Astrocyte (in vitro differentiated cells and primary cell): ENCODE data around the gene UGT1A9. TPM values are rescaled to one million over a fixed set of nuclear protein-coding genes. Genes with fewer than 3 reads are reported as not detected.

Experiments
- DNase-seq: peaks from one replicate; pipeline ENCODE4 v3.0.0-alpha.2; 2010; ENCODE audit warnings: low read depth
- FAIRE-seq: peaks from 2 replicates; lab custom pipeline; 2011; peaks lifted over from hg19 to GRCh38; lab: Jason Lieb, UNC
- H2AFZ ChIP-seq: 2 replicates; pipeline ENCODE4 v1.6.0; 2012; ENCODE audit warnings: low read depth, low read length, inconsistent platforms
- H3K27ac ChIP-seq: 2 replicates; pipeline ENCODE4 v1.5.1; 2011; ENCODE audit warnings: low read depth, low read length, inconsistent platforms
- H3K27me3 ChIP-seq: 2 replicates; pipeline ENCODE4 v1.6.0; 2011; ENCODE audit warnings: low read length, inconsistent platforms; ENCODE audit not compliant: insufficient read depth
- H3K36me3 ChIP-seq: 2 replicates; pipeline ENCODE4 v1.5.1; 2011; ENCODE audit warnings: low read length, inconsistent platforms; ENCODE audit not compliant: insufficient read depth
- H3K4me1 ChIP-seq: 2 replicates; pipeline ENCODE4 v1.5.1; 2011; ENCODE audit warnings: low read length, inconsistent platforms; ENCODE audit not compliant: insufficient read depth
- H3K4me2 ChIP-seq: 2 replicates; pipeline ENCODE4 v1.6.0; 2012; ENCODE audit warnings: low read length, inconsistent platforms
- H3K4me3 ChIP-seq: 2 replicates; pipeline ENCODE4 v1.5.1; 2011; ENCODE audit warnings: low read depth, mild to moderate bottlenecking, low read length, inconsistent platforms; ENCODE audit not compliant: insufficient read depth
- H3K79me2 ChIP-seq: 2 replicates; pipeline ENCODE4 v1.6.0; 2012; ENCODE audit warnings: mild to moderate bottlenecking, low read length, inconsistent platforms; ENCODE audit not compliant: insufficient read depth
- H3K9ac ChIP-seq: 2 replicates; pipeline ENCODE4 v1.6.0; 2012; ENCODE audit warnings: mild to moderate bottlenecking, low read length, inconsistent platforms
- H3K9me3 ChIP-seq: 2 replicates; pipeline ENCODE4 v1.5.1; 2012; ENCODE audit warnings: low read depth, mild to moderate bottlenecking, low read length, inconsistent platforms; ENCODE audit not compliant: insufficient read depth
- H4K20me1 ChIP-seq: 2 replicates; pipeline ENCODE4 v1.6.0; 2012; ENCODE audit warnings: low read length, inconsistent platforms; ENCODE audit not compliant: insufficient read depth
- H3K27ac Mint-ChIP-seq: one replicate; pipeline ENCODE4 v1.8.0; 2021; ENCODE audit warnings: mild to moderate bottlenecking, mixed read lengths; ENCODE audit not compliant: unreplicated experiment
- H3K27me3 Mint-ChIP-seq: one replicate; pipeline ENCODE4 v1.8.0; 2021; ENCODE audit warnings: low read depth, mixed read lengths; ENCODE audit not compliant: unreplicated experiment
- H3K36me3 Mint-ChIP-seq: one replicate; pipeline ENCODE4 v1.8.0; 2021; ENCODE audit warnings: low read depth, mixed read lengths; ENCODE audit not compliant: unreplicated experiment
- H3K4me1 Mint-ChIP-seq: one replicate; pipeline ENCODE4 v1.8.0; 2021; ENCODE audit warnings: low read depth, mixed read lengths; ENCODE audit not compliant: unreplicated experiment
- H3K4me3 Mint-ChIP-seq: one replicate; pipeline ENCODE4 v1.8.0; 2021; ENCODE audit warnings: mild to moderate bottlenecking, moderate library complexity, mixed read lengths; ENCODE audit not compliant: unreplicated experiment
- H3K9me3 Mint-ChIP-seq: one replicate; pipeline ENCODE4 v1.8.0; 2021; ENCODE audit warnings: mild to moderate bottlenecking, mixed read lengths; ENCODE audit not compliant: unreplicated experiment
- CTCF ChIP-seq: IDR thresholded peaks from 2 replicates; pipeline ENCODE4 v1.5.1; 2011; ENCODE audit warnings: low read depth, mild to moderate bottlenecking, inconsistent platforms, low read length, moderate library complexity; ENCODE audit not compliant: insufficient read depth
- EZH2 ChIP-seq: IDR thresholded peaks from 2 replicates; pipeline ENCODE4 v1.6.1; 2012; ENCODE audit warnings: mild to moderate bottlenecking, low read length, inconsistent platforms; ENCODE audit not compliant: insufficient read depth
- total RNA-seq: library from RNA; stranded (reverse); gene quantifications from 2 replicates; pipeline ENCODE4 v1.2.1, GENCODE V29; 2021

UGT1A9 gene
- total RNA-seq, 1 donor from 2014 or later = not detected

- no peak overlapping the region for H2AFZ ChIP-seq
- FAIRE-seq = no peak
- peaks cover 7% of the 10 kb centered on the region for H3K9me3 Mint-ChIP-seq
- no peaks in the 10 kb centered on the region for H4K20me1 ChIP-seq
- H3K9ac ChIP-seq = no peak overlapping the region
- TF ChIP-seq CTCF (no peak), EZH2 (no peak)
- peaks cover 3% of the 10 kb centered on the region for H3K9me3 ChIP-seq
- no peak overlapping the region for H3K27ac Mint-ChIP-seq
- H3K4me3 Mint-ChIP-seq = no peak overlapping the region
- H3K4me3 ChIP-seq = no peak overlapping the region
- no peaks in the 10 kb centered on the region for H3K4me1 Mint-ChIP-seq
- H3K79me2 ChIP-seq = no peaks in the 10 kb centered on the region
- no peaks in the 10 kb centered on the region for H3K4me1 ChIP-seq
- H3K36me3 ChIP-seq = no peaks in the 10 kb centered on the region
- H3K27me3 Mint-ChIP-seq = peaks cover 29% of the 10 kb centered on the region
- no peaks in the 10 kb centered on the region for H3K36me3 Mint-ChIP-seq
- H3K27ac ChIP-seq = no peak overlapping the region
- H3K27me3 ChIP-seq = no peaks in the 10 kb centered on the region
- H3K4me2 ChIP-seq = no peak overlapping the region
- DNase-seq = no peak
Measured at GRCh38 chr2:233791151-233791882, 119.6 kb downstream of the UGT1A9 start.

- H3K27ac ChIP-seq = no peak overlapping the region
- DNase-seq (no peak), FAIRE-seq (no peak)
- H3K9ac ChIP-seq = no peak overlapping the region
- no peak overlapping the region for H3K4me3 ChIP-seq
- TF ChIP-seq CTCF (no peak), EZH2 (no peak)
- Mint-ChIP-seq H3K4me1 (no peaks in the 10 kb centered on the region), H3K9me3 (peaks cover 6% of the 10 kb centered on the region), H3K27ac (no peak overlapping the region), H3K4me3 (no peak overlapping the region), H3K27me3 (peaks cover 29% of the 10 kb centered on the region), H3K36me3 (no peaks in the 10 kb centered on the region)
- H3K4me2 ChIP-seq = no peak overlapping the region
- no peaks in the 10 kb centered on the region for H3K36me3 ChIP-seq
- H4K20me1 ChIP-seq = no peaks in the 10 kb centered on the region
- H3K79me2 ChIP-seq = no peaks in the 10 kb centered on the region
- peaks cover 3% of the 10 kb centered on the region for H3K9me3 ChIP-seq
- H3K27me3 ChIP-seq = no peaks in the 10 kb centered on the region
- no peak overlapping the region for H2AFZ ChIP-seq
- no peaks in the 10 kb centered on the region for H3K4me1 ChIP-seq
Measured at GRCh38 chr2:233791883-233792329, 120.2 kb downstream of the UGT1A9 start.

- no peaks in the 10 kb centered on the region for H4K20me1 ChIP-seq
- no peak overlapping the region for H3K27ac ChIP-seq
- no peak for FAIRE-seq
- Mint-ChIP-seq H3K27me3 (peaks cover 29% of the 10 kb centered on the region), H3K36me3 (no peaks in the 10 kb centered on the region), H3K4me1 (no peaks in the 10 kb centered on the region), H3K9me3 (peaks cover 6% of the 10 kb centered on the region), H3K27ac (peak overlapping the region; percentile 45), H3K4me3 (no peak overlapping the region)
- H3K27me3 ChIP-seq = no peaks in the 10 kb centered on the region
- H3K9me3 ChIP-seq = peaks cover 3% of the 10 kb centered on the region
- H3K9ac ChIP-seq = no peak overlapping the region
- no peak overlapping the region for H3K4me3 ChIP-seq
- H3K36me3 ChIP-seq = no peaks in the 10 kb centered on the region
- TF ChIP-seq CTCF (no peak), EZH2 (no peak)
- H3K79me2 ChIP-seq = no peaks in the 10 kb centered on the region
- DNase-seq = no peak
- H2AFZ ChIP-seq = no peak overlapping the region
- no peaks in the 10 kb centered on the region for H3K4me1 ChIP-seq
- H3K4me2 ChIP-seq = no peak overlapping the region
Measured at GRCh38 chr2:233792720-233793119, 121.0 kb downstream of the UGT1A9 start.
